GM10248 (cell line): ENCODE measurements around the gene CABP2.

ENCODE experiments used
- CTCF ChIA-PET: fragments of 300-600 bp; sonication (Branson Sonifier 250); formaldehyde crosslinking; extraction: SDS; loops from one replicate; lab custom pipeline; 2021; ENCODE audit warnings: antibody characterized with exemption; lab: Yijun Ruan, JAX
- POLR2A ChIA-PET: fragments of 350-650 bp; sonication (Branson Sonifier 250); formaldehyde crosslinking; extraction: SDS; loops from one replicate; lab custom pipeline; 2020; ENCODE audit warnings: antibody characterized with exemption; lab: Yijun Ruan, JAX
- DNase-seq: peaks from one replicate; pipeline ENCODE4 v3.0.0; 2012; ENCODE audit errors: extremely low spot score
- CTCF ChIP-seq: IDR thresholded peaks from 2 replicates; pipeline ENCODE4 v1.5.1; 2012; ENCODE audit warnings: mild to moderate bottlenecking, low read depth; ENCODE audit errors: extremely low read depth, missing control alignments, control extremely low read depth

Gene CABP2

GRCh38 chr11:67489885-67490726 lies 33.1 kb downstream of the CABP2 start:
- CTCF ChIA-PET, result interaction anchor here (1.0 to 1.3 kb wide), 2 partner anchors 11 to 22 kb away, joined by 3 to 4 read pairs; no protein-coding TSS in a partner anchor
- DNase-seq, result no peak

GRCh38 chr11:67489203-67489884 lies 33.9 kb downstream of the CABP2 start:
- DNase-seq, result no peak
- no peak for TF ChIP-seq CTCF
- ChIA-PET CTCF (interaction anchor here (1.3 to 3.3 kb wide), 2 partner anchors 12 to 88 kb away, joined by 4 to 13 read pairs; partner anchors contain the start of gene PPP1CA), POLR2A (interaction anchor here (0.7 kb wide), 1 partner anchor 8 kb away, joined by 4 read pairs; no protein-coding TSS in a partner anchor)

More at GRCh38 chr11:67489885-67490726, 33.1 kb downstream of the CABP2 start:
- POLR2A ChIA-PET, result interaction anchor here (0.6 kb wide), 2 partner anchors 37 to 44 kb away, joined by 3 to 6 read pairs; partner anchors contain the start of gene GPR152
- no peak for TF ChIP-seq CTCF

- DNase-seq, result peak; percentile 81
- ChIA-PET CTCF (interaction anchor here (0.7 to 3.3 kb wide), 5 partner anchors 10 to 130 kb away, joined by 3 to 13 read pairs (median 5); partner anchors contain the start of genes PPP1CA and TMEM134), POLR2A (interaction anchor here (0.7 to 1.5 kb wide), 5 partner anchors 15 to 555 kb away, joined by 3 to 4 read pairs (median 3); no protein-coding TSS in a partner anchor)
- TF ChIP-seq CTCF, result no peak
These were observed 36.6 kb downstream of the CABP2 start for GRCh38 chr11:67486481-67487195.

GRCh38 chr11:67485873-67486361 lies 37.3 kb downstream of the CABP2 start:
- DNase-seq, result peak; percentile 72
- ChIA-PET POLR2A (interaction anchor here (1.4 to 1.5 kb wide), 2 partner anchors 49 to 81 kb away, joined by 3 to 4 read pairs; no protein-coding TSS in a partner anchor), CTCF (interaction anchor here (0.8 to 2.5 kb wide), 6 partner anchors 11 to 129 kb away, joined by 3 to 9 read pairs (median 4); partner anchors contain the start of genes PPP1CA and TMEM134)

- TF ChIP-seq CTCF, result peak; percentile 7
- POLR2A ChIA-PET, result no interaction called here
- CTCF ChIA-PET, result interaction anchor here (1.1 to 2.5 kb wide), 6 partner anchors 10 to 132 kb away, joined by 3 to 12 read pairs (median 6); partner anchors contain the start of genes POLD4, PPP1CA and TMEM134
- no peak for DNase-seq
These were observed 38.4 kb downstream of the CABP2 start for GRCh38 chr11:67484847-67485311.

- ChIA-PET CTCF (interaction anchor here (1.3 to 2.5 kb wide), 6 partner anchors 9 to 131 kb away, joined by 3 to 12 read pairs (median 8); partner anchors contain the start of genes PITPNM1, POLD4, PPP1CA and TMEM134), POLR2A (no interaction called here)
- TF ChIP-seq CTCF, result no peak
- DNase-seq, result no peak
These were observed 39.2 kb downstream of the CABP2 start for GRCh38 chr11:67483831-67484665.
